ENCODE data around the gene PSMC1. TPM values are rescaled to one million over a fixed set of nuclear protein-coding genes. Genes with fewer than 3 reads are reported as not detected.

The PSMC1 gene
- total RNA-seq, 2 experiments from 2014 or later = 75.8 to 80.3 TPM

DNA sequence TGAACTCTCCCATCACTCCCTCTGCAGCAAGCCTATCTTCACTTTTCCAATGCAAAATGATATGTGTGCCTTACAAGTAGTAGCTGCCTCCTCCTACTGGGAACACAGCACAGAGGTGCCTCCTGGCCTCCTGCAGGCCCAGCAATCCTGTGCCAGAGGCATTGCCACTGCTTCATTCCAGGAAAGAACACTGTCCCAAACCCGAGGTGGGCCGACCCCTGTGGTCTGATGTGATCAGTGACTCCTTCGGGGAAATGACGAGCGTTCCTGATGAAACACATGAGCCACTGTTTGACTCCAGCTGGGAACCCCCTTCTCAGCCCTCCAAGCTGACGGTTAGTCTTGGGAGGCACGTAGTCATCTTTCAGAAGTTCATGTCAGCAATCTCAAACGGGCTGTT, 19.5 kb downstream of the PSMC1 start:
- peaks cover 59% of the 10 kb centered on the region for H3K36me3 ChIP-seq (ENCODE audit: insufficient read depth, low read length)
- POLR2A ChIA-PET = no interaction called here

DNA sequence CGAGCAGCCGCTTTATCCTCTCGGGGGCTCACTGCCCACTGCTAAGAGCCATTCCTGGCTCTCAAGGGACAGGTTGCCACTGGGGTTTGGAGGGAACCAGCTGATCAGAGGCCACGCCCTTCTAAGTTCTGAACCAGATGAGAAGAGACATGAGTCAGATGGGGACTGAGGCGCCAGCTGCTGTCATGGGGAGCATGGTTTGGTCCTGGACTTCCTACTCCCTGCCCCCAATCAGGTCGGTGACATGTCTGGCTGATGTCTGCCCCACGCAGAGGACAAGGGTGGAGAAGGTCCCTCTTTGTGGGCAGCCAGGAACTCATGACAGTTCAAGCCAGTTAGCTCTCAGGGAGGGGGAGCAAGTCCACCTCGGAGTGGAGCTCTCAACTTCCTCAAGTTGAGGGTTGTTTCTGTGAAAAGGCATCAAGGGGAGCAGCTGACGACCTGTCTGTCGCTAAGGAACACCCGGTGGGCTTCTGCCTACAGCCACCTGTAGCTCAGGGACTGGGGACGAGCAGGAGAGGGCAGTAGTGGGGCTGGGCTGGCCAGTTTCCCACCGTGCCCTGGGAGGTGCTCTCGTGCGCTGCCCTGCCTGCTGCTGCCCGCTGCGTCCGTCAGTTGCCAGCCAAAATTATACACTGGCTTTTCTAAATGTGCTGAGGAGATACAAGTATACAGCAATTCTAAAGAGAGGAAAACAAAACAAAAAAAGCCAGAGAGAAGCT, 20.5 kb downstream of the PSMC1 start:
- DNase-seq = no peak
- no peak overlapping the region for H3K4me3 ChIP-seq (ENCODE audit: low read length)
- H3K27me3 ChIP-seq (ENCODE audit: control insufficient read depth in 1 of 2, insufficient read depth in 2 of 2, low read length in 2 of 2) = no peaks in the 10 kb centered on the region
- CTCF ChIA-PET = no interaction called here
- no peak for ATAC-seq (ENCODE audit: poor library complexity)
- no peak overlapping the region for H3K27ac ChIP-seq (ENCODE audit: low read depth in 1 of 2, low read length in 2 of 2)
- Mint-ChIP-seq H3K4me1 (ENCODE audit: low read depth) (peaks cover 8% of the 10 kb centered on the region), H3K27me3 (no peaks in the 10 kb centered on the region), H3K27ac (no peak overlapping the region), H3K36me3 (ENCODE audit: low read depth) (peaks cover 79% of the 10 kb centered on the region), H3K9me3 (no peaks in the 10 kb centered on the region), H3K4me3 (no peak overlapping the region)
- H3K9me3 ChIP-seq (ENCODE audit: control insufficient read depth in 1 of 2, insufficient read depth in 1 of 2, low read length in 2 of 2) = no peaks in the 10 kb centered on the region
- H3K4me1 ChIP-seq (ENCODE audit: insufficient read depth, low read length) = peaks cover 13% of the 10 kb centered on the region
- POLR2A ChIA-PET = interaction anchor here (0.6 kb wide), 1 partner anchor 1905 kb away, joined by 3 read pairs; no protein-coding TSS in a partner anchor
- intact Hi-C loops (cut with DNase I, micrococcal nuclease) = no loop called here
- TF ChIP-seq, protein P1, sequence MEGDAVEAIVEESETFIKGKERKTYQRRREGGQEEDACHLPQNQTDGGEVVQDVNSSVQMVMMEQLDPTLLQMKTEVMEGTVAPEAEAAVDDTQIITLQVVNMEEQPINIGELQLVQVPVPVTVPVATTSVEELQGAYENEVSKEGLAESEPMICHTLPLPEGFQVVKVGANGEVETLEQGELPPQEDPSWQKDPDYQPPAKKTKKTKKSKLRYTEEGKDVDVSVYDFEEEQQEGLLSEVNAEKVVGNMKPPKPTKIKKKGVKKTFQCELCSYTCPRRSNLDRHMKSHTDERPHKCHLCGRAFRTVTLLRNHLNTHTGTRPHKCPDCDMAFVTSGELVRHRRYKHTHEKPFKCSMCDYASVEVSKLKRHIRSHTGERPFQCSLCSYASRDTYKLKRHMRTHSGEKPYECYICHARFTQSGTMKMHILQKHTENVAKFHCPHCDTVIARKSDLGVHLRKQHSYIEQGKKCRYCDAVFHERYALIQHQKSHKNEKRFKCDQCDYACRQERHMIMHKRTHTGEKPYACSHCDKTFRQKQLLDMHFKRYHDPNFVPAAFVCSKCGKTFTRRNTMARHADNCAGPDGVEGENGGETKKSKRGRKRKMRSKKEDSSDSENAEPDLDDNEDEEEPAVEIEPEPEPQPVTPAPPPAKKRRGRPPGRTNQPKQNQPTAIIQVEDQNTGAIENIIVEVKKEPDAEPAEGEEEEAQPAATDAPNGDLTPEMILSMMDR (IDR thresholded peaks at IDR 0.05) = no peak
- H3K36me3 ChIP-seq (ENCODE audit: insufficient read depth, low read length) = peaks cover 58% of the 10 kb centered on the region

More for the DNA sequence above, 19.5 kb downstream of the PSMC1 start:
- H3K9me3 Mint-ChIP-seq = no peaks in the 10 kb centered on the region
- H3K27ac ChIP-seq (ENCODE audit: low read depth in 1 of 2, low read length in 2 of 2) = no peak overlapping the region
- H3K27ac Mint-ChIP-seq = peak overlapping the region; percentile 78
- peaks cover 13% of the 10 kb centered on the region for H3K4me1 ChIP-seq (ENCODE audit: insufficient read depth, low read length)
- DNase-seq = no peak
- H3K27me3 ChIP-seq (ENCODE audit: control insufficient read depth in 1 of 2, insufficient read depth in 2 of 2, low read length in 2 of 2) = no peaks in the 10 kb centered on the region
- no peaks in the 10 kb centered on the region for H3K27me3 Mint-ChIP-seq
- intact Hi-C loops (cut with DNase I, micrococcal nuclease) = no loop called here
- H3K4me3 Mint-ChIP-seq = no peak overlapping the region
- peaks cover 84% of the 10 kb centered on the region for H3K36me3 Mint-ChIP-seq (ENCODE audit: low read depth)
- H3K4me1 Mint-ChIP-seq (ENCODE audit: low read depth) = peaks cover 8% of the 10 kb centered on the region
- TF ChIP-seq, protein P1 (IDR thresholded peaks at IDR 0.05) = no peak
- CTCF ChIA-PET = interaction anchor here (0.6 kb wide), 1 partner anchor 33 kb away, joined by 3 read pairs; no protein-coding TSS in a partner anchor
- no peak overlapping the region for H3K4me3 ChIP-seq (ENCODE audit: low read length)
- ATAC-seq (ENCODE audit: poor library complexity) = no peak
- no peaks in the 10 kb centered on the region for H3K9me3 ChIP-seq (ENCODE audit: control insufficient read depth in 1 of 2, insufficient read depth in 1 of 2, low read length in 2 of 2)

DNA sequence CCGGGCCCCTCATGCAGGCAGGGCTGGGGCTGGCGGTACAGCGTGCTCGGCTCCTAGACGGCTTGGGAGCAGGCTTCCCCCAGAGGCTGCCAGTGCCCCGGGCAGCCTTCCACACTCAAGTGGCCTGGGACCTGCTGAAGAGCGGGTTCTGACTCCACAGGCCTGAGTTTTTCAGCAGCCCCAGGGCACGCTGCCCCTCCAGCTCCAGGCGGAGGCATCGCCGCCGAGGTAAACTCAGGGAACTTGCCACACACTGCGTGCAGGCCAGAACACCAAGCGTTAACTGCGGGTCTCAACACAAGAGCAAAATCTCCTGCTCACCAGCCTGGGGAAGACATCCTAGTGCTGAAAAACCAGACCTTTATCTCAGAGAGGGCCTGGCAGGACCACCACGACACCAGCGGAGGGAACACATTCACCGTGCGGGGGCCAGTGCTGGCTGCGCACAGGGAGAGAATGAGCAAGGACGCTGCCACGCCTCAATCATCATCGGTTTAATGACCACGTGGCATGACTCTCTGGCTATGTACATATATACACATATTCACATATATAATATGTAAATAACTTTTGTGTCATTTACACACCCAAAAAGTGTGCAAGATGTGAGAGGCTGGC, 21.3 kb downstream of the PSMC1 start:
- no peaks in the 10 kb centered on the region for H3K27me3 ChIP-seq (ENCODE audit: control insufficient read depth in 1 of 2, insufficient read depth in 2 of 2, low read length in 2 of 2)
- H3K4me1 ChIP-seq (ENCODE audit: insufficient read depth, low read length) = peaks cover 13% of the 10 kb centered on the region
- Mint-ChIP-seq H3K36me3 (ENCODE audit: low read depth) (peaks cover 77% of the 10 kb centered on the region), H3K9me3 (no peaks in the 10 kb centered on the region), H3K27me3 (no peaks in the 10 kb centered on the region), H3K27ac (no peak overlapping the region), H3K4me1 (ENCODE audit: low read depth) (peaks cover 8% of the 10 kb centered on the region), H3K4me3 (no peak overlapping the region)
- H3K36me3 ChIP-seq (ENCODE audit: insufficient read depth, low read length) = peaks cover 58% of the 10 kb centered on the region
- DNase-seq = no peak
- H3K4me3 ChIP-seq (ENCODE audit: low read length) = no peak overlapping the region
- no peaks in the 10 kb centered on the region for H3K9me3 ChIP-seq (ENCODE audit: control insufficient read depth in 1 of 2, insufficient read depth in 1 of 2, low read length in 2 of 2)
- no peak overlapping the region for H3K27ac ChIP-seq (ENCODE audit: low read depth in 1 of 2, low read length in 2 of 2)
- TF ChIP-seq, protein P1 (IDR thresholded peaks at IDR 0.05) = no peak
- CTCF ChIA-PET = no interaction called here
- no peak for ATAC-seq (ENCODE audit: poor library complexity)
- intact Hi-C loops (cut with DNase I, micrococcal nuclease) = no loop called here
- POLR2A ChIA-PET = interaction anchor here (0.6 kb wide), 1 partner anchor 1906 kb away, joined by 3 read pairs; no protein-coding TSS in a partner anchor
